Measurements from ENCODE around the gene MIGA1. TPM values are rescaled to one million over a fixed set of nuclear protein-coding genes. Genes with fewer than 3 reads are reported as not detected.
"Not testable (repeated sequence)": the region's sequence is repeated elsewhere in the genome, so short reads cannot be mapped to it uniquely, and the experiment has no call there.

Gene MIGA1
- total RNA-seq, 1 donor from 2014 or later = 17.3 TPM

- peak; percentile 52 for ATAC-seq
- H3K4me1 ChIP-seq = peaks cover 6% of the 10 kb centered on the region
- DNase-seq = no peak
- H3K27me3 ChIP-seq = no peaks in the 10 kb centered on the region
- no peak overlapping the region for H3K4me3 ChIP-seq
- no peaks in the 10 kb centered on the region for H3K9me3 ChIP-seq
- no peak overlapping the region for H3K27ac ChIP-seq
- H3K36me3 ChIP-seq = peaks cover 12% of the 10 kb centered on the region
- intact Hi-C loops (cut with DNase I) = no loop called here
- TF ChIP-seq CTCF (IDR thresholded peaks at IDR 0.05) = no peak
Measured at GRCh38 chr1:77744576-77744975, 34.9 kb upstream of the MIGA1 start.

GRCh38 chr1:77749489-77749888, 30.0 kb upstream of the MIGA1 start:
- H3K9me3 ChIP-seq; ATAC-seq; H3K36me3 ChIP-seq; intact Hi-C loops (cut with DNase I); H3K4me3 ChIP-seq; H3K27me3 ChIP-seq; DNase-seq; H3K27ac ChIP-seq: not testable (repeated sequence)
- H3K4me1 ChIP-seq = peaks cover 18% of the 10 kb centered on the region

- TF ChIP-seq CTCF (IDR thresholded peaks at IDR 0.05) = no peak
- Histone ChIP-seq H3K4me3 (no peak overlapping the region), H3K27me3 (no peaks in the 10 kb centered on the region), H3K4me1 (peaks cover 46% of the 10 kb centered on the region), H3K9me3 (no peaks in the 10 kb centered on the region), H3K27ac (no peak overlapping the region), H3K36me3 (no peaks in the 10 kb centered on the region)
- ATAC-seq = no peak
- intact Hi-C loops (cut with DNase I) = no loop called here
- no peak for DNase-seq
Measured at GRCh38 chr1:77756052-77756754, 23.2 kb upstream of the MIGA1 start.

- Histone ChIP-seq H3K27me3 (no peaks in the 10 kb centered on the region), H3K4me3 (no peak overlapping the region), H3K9me3 (no peaks in the 10 kb centered on the region), H3K27ac (peak overlapping the region; percentile 15), H3K36me3 (no peaks in the 10 kb centered on the region), H3K4me1 (peaks cover 42% of the 10 kb centered on the region)
- DNase-seq = no peak
- ATAC-seq = no peak
- intact Hi-C loops (cut with DNase I) = no loop called here
- TF ChIP-seq CTCF (IDR thresholded peaks at IDR 0.05) = no peak
Measured at GRCh38 chr1:77757066-77757584, 22.3 kb upstream of the MIGA1 start.

- Histone ChIP-seq H3K4me1 (peaks cover 38% of the 10 kb centered on the region), H3K27me3 (no peaks in the 10 kb centered on the region), H3K9me3 (no peaks in the 10 kb centered on the region), H3K4me3 (peak overlapping the region; percentile 96), H3K27ac (peak overlapping the region; percentile 15), H3K36me3 (no peaks in the 10 kb centered on the region)
- no peak for DNase-seq
- no peak for TF ChIP-seq CTCF (IDR thresholded peaks at IDR 0.05)
- ATAC-seq = no peak
- intact Hi-C loops (cut with DNase I) = no loop called here
Measured at GRCh38 chr1:77757603-77758002, 21.8 kb upstream of the MIGA1 start.

GRCh38 chr1:77759071-77760028, 20.1 kb upstream of the MIGA1 start, which contains the start of gene USP33:
TSS of gene USP33 (minus strand) at chr1:77759852. CDS start at chr1:77741697, 18,155 bp downstream.
- intact Hi-C loops (cut with DNase I) = no loop called here

More at GRCh38 chr1:77759071-77760028, 20.1 kb upstream of the MIGA1 start, which contains the start of gene USP33:
- ATAC-seq (peak; percentile 99), DNase-seq (peak; percentile 95)
- no peaks in the 10 kb centered on the region for H3K36me3 ChIP-seq
- peak within 1 kb of the TSS; percentile 96 for H3K4me3 ChIP-seq
- no peak for TF ChIP-seq CTCF (IDR thresholded peaks at IDR 0.05)
- peaks cover 34% of the 10 kb centered on the region for H3K4me1 ChIP-seq
- H3K27ac ChIP-seq = peak within 1 kb of the TSS; percentile 94
- no peaks in the 10 kb centered on the region for H3K27me3 ChIP-seq
- no peaks in the 10 kb centered on the region for H3K9me3 ChIP-seq
